NCI-H2029 (cell line): ENCODE data around the gene CYP2U1.

ENCODE experiments used
- DNase-seq: peaks from one replicate; lab custom pipeline; 2025; lab: John Stamatoyannopoulos, UW

CYP2U1 gene

DNA sequence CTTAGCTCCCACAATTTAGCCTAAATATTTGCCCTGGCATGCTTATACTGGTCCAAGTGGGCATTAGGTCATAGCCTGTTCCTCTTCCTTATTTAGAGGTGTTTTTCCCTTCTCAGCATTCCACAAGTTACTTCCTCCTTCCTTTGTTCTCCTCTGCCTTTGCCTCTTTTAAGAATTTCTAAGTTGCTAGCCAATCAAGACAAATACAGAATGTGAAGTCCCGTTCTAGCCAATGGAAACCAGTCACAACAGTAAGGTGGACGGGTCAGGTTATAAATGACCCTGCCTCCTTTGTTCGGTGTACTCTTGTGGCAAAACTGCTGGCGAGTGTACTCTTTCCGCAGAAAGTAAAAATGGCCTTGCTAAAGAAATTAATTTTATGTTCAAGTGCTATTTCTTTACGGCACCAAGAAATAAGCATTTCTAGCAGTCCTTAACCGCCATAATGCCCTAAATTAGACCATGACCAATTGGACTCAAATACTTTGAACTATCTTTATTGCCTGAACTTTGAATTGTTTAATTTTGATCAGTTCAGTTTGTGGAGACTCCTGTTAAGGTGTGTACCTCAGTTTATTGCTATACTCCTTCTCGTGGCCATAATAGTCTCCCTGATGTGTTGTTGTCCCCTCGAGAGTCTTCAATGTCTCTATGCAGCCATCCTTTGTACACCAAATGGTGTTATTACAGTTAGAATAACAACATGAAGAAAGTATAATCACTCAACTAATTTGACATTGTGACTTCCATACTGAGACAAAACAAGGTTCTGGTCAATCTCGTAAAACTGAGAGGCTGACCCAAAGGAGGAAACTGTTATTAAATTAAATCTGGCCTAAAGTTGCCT is 56.8 kb downstream of the CYP2U1 start:
- no peak for DNase-seq

DNA sequence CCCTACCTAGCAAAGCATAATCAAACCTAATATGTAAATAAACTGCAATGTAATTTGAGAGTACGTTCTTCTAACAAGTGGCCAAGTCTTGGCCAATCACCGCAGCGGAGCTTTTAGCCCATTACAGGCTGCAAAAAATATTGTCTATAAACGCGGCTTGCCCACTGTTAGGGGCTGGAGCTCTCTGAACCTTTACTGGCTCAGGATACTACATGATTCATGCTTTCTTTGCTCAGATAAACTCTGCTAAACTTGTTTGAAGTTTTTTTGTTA is 57.4 kb downstream of the CYP2U1 start:
- peak; percentile 27 for DNase-seq

DNA sequence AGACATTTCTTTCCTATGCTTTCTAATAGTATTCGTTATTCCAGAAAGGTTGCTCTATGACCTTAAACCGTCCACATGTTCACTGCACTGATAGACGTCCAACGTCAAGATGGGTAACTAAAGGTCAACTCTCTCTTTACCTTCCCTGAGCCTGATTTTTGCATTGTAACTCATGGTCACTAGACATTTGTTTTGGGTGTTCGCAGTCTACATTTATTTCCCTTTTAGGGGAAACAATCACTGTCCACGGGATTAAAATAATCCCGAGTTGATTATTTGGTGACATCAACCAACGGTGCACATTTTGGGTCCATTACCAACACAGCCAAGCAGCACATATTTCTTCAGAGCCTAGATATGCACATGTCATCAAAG is 57.8 kb downstream of the CYP2U1 start:
- no peak for DNase-seq

DNA sequence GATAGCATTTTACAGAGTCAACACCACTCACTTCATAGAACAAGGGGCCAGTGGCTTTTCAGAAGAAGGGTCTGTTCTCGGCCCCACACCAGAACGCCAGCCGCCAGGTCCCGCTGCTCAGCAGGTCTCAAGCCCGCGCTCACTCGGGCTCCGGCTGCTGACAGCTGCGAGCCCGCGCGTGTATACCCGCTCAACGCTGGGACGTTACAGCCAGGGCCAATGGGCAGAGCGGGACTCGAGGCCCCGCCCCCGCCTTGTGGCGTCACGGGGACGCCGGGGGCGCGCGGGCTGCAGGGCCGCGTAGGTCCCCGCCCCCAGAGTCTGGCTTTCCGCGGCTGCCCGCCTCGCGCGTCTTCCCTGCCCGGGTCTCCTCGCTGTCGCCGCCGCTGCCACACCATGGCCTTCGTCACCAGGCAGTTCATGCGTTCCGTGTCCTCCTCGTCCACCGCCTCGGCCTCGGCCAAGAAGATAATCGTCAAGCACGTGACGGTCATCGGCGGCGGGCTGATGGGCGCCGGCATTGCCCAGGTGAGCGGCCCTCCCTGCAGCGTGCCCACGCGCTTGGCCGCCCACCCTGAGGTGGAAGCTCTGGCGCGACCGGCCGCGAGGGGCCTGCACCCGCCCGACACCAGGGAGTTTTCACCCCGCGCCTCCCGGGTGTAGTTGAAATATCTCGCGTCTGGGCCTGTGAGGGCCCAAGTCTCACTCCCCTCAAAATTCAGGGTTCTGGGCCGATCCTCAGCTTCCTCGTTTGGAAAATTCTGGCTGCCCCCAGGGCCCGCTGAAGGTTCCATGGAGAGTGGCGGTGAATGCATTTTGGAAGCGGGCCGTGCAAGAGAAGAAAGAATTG is 58.4 kb downstream of the CYP2U1 start, which contains the start of gene HADH:
Gene HADH (plus strand): TSS at position 353 of the 850 bp plus-strand sequence. CDS start 44 bp downstream, at position 397.
- peak; percentile 85 for DNase-seq

DNA sequence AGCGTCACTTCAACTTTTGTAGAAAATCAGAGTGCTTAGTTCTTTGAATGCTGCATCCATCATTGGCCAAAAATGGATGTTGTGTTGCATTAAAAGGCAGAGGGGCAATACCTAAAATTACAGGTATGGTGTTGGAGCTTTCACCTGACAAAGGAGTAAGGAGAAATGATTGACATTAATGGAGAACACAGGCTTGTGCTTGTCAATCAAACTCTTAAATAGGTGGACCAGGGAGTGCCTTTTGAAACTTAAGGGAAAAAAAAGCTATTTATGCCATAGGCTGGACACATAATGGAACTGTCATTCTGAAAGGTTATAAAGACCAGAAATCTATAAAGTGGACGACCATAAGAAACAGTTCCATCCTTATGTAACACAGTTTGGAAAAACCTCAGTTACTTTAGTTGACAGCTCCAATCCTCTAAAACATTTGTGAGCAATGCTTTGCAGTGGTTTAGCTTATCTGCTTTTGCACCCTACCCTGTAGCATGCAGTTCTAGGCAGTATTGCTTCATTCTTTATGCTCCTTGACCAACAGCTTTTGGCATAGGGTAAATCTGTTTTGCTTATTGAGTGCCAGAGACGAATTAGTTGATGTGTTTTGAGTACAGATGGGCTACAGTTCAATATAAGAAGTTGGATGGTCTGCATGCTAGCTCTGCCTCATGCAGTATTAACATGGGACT is 60.7 kb downstream of the CYP2U1 start:
- DNase-seq: no peak

DNA sequence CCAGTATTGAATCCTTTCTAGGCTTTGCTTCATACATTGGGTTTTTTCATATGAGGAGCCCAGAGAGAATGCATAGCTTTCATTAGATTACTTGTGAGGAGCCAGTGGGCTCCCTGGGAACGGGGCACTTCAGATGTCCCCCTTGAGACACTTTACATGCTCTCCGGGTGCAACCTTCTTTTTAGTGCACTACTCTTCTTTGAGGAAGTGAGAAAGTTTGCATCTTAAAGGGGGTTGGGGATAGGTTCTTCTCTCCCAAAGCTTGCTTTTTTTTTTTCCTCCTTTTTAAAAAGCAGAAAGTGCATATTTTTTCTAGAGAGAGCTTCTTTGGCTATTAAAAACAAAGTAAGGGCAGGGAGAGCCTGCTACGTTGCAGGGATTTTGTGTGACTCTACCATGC is 62.6 kb downstream of the CYP2U1 start:
- DNase-seq: no peak

DNA sequence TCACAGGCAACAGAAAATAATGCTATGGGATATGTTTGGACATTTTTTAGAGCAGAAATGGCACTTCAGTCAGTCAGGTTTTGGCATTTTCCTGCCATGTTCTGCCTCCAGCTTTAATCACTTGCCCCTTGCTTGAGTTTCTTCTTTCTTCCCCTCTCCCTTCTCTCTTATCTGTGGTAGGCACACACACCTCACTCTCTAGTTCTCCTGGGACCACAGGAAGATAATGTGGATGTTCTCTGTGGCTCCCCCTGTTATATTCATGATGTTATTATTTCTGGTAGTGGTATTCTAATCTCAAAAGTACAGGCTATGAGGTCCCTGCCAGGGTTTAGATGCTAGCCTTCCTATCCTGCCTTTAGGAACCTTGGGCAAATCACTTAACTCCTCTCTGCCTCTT is 63.5 kb downstream of the CYP2U1 start:
- DNase-seq: no peak

DNA sequence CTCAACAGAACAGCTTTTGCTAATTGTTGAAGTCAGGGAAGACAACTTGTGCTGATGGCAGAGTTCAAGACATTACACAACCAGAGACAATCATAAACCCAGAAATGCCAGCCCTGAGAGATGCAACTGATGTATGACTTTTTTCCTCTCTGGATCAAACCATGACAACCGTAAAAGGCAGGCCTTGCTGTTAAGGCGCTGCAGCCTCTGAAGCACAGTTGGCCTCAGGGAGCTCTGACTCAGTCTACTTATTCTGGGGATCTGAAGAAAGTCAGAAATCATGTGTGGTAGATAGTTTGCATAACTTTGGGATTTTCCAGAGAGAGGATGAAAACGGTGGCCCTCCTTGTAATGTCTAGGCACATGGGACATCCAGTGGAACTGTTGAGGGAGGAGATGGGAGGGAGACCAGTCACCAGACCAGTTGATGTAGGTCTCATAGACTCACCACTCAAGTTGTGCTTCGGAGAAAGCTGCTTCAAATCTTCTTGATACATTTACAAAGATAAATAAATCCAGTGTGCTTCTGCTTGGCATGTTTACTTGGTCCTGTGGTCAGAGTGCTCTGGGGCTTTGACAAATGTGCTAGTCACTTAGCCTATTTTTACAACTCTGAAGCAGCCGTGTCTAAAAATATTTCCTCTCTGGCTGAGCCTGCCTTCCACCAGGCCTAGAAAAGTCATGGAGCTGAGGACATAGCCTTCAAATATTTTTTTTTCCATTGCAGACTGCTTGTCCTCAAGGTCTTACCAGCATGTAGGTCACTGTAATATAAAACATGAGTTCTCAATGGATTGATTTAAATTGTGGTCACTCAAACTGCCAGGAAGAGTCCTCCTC is 65.8 kb downstream of the CYP2U1 start:
- DNase-seq: no peak

DNA sequence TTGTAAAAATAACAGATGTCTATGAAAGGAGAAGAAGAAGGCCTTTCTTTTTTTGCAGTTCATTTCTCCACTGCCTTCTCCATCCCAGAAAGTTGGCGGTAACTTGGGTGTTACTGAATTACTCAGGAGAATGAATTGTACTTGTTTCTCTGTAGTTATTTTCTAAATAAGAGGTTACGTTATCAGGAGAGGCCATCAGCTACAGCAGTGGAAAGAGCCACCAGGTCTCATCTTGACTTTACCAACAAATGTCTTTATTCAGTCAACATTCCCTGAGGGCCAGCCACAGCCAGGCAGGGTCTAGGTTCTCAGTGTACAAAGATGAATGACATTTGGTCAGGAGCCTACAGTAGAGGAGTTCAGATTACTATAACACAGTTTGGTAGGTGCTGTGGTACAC is 66.4 kb downstream of the CYP2U1 start:
- DNase-seq: no peak

DNA sequence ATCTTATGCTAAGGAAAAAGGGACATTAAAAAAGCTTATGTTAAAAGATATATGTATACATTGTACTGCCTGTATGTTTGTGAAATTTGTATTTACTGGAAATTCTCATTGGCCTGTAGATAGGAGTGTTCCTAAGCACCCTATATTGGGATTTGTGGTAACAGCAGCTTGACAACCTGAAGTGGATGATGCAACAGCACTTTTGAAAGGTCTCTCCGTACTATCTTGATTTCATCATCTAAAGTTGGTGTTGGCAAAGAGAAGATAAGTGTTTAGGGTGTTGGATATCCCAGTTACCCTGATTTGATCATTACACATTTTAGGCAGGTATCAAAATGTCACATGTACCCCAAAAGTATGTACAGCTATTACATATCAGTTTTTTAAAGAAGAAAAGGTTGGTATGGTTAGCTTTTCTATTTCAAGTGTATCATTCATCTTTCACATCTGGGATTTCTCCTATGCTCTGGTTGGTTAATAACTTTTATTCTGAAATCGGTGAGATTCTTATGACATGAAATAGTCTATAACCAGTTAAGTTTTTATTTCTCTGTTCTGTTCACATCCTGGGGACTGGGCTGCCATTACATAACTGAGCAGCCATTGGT is 68.7 kb downstream of the CYP2U1 start:
- DNase-seq: no peak

DNA sequence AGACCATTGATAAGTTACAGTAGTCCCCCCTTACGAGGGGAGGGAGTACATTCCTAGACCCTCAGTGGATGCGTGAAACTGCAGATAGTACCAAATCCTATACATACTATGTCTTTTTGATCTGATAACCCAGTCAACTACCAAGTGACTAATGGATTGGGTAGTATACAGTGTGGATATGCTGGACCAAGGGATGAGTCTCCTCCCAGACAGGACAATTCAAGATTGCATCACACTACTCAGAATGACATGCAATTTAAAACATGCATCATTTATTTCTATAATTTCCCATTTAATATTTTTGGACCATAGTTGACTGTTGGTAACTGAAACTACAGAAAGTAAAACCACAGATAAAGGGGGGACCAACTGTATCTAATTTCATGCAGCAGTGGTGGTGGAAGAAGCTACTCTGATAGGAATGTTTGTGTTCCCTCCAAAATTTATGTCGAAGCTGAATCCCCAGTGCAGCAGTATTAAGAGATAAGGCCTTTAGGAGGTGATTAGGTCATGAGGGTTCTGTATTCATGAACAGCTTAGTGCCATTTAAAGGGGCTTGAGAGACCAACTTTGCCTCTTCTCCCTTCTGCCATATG is 70.3 kb downstream of the CYP2U1 start:
- DNase-seq: no peak
